Left ventricle myocardium inferior (tissue), 1 donor: Measurements from ENCODE around the gene OTOA. TPM values are rescaled to one million over a fixed set of nuclear protein-coding genes. Genes with fewer than 3 reads are reported as not detected.
"Not testable (repeated sequence)": the region's sequence is repeated elsewhere in the genome, so short reads cannot be mapped to it uniquely, and the experiment has no call there.

ENCODE experiments used
- DNase-seq: peaks from one replicate; pipeline ENCODE4 v3.0.0-alpha.2; 2020
- H3K27ac ChIP-seq: fragments of 200-600 bp; replicated peaks from 2 replicates; pipeline ENCODE4 v1.8.0; 2021
- H3K27me3 ChIP-seq: fragments of 200-600 bp; 2 replicates; pipeline ENCODE4 v1.8.0; 2021; ENCODE audit warnings: low read depth
- H3K36me3 ChIP-seq: fragments of 200-600 bp; 2 replicates; pipeline ENCODE4 v1.8.0; 2021
- H3K4me1 ChIP-seq: fragments of 200-600 bp; 2 replicates; pipeline ENCODE4 v1.8.0; 2021
- H3K4me3 ChIP-seq: fragments of 200-600 bp; 2 replicates; pipeline ENCODE4 v1.8.0; 2021; ENCODE audit warnings: mild to moderate bottlenecking, moderate library complexity
- H3K9me3 ChIP-seq: fragments of 200-600 bp; replicated peaks from 2 replicates; pipeline ENCODE4 v1.8.0; 2021
- CTCF ChIP-seq: fragments of 200-600 bp; IDR thresholded peaks from 2 replicates; pipeline ENCODE4 v1.8.0; 2021; ENCODE audit warnings: antibody characterized with exemption, mild to moderate bottlenecking, borderline replicate concordance
- intact Hi-C: fragments of 100-400 bp; cut with micrococcal nuclease; formaldehyde crosslinking; loops from one replicate; pipeline ENCODE4 v1.11.0; 2022
- total RNA-seq: library from RNA; stranded (reverse); fragmentation: NEBNext Ultra II Directional; extraction: Animal tissue kit (Norgen Biotek cat#: 25700); gene quantifications from one replicate; pipeline ENCODE4 v1.2.1, GENCODE V29; 2021
- donor health status: DM: no; HTN: yes; CAD: no; lungs with severe emphysema.

The OTOA gene
- total RNA-seq, 1 donor from 2014 or later: 0.11 TPM

DNA sequence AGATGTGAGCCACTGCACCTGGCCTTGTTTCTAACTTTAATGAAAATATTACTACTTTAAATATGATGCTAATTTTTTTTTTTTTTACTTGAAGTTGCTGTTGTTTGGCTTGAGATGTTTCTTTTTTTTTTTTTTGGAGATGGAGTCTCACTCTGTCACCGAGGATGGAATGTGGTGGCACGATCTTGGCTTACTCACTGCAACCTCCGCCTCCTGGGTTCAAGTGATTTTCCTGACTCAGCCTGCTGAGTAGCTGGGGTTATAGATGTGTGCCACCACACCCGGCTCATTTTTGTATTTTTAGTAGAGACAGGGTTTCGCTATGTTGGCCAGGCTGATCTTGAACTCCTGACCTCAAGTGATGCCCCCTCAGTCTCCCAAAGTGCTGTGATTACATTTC, 35.0 kb upstream of the OTOA start:
- peaks cover 10% of the 10 kb centered on the region for H3K4me1 ChIP-seq
- H3K36me3 ChIP-seq: peaks cover 37% of the 10 kb centered on the region
- DNase-seq: no peak
- no peaks in the 10 kb centered on the region for H3K27me3 ChIP-seq
- no peak for TF ChIP-seq CTCF
- H3K9me3 ChIP-seq: no peaks in the 10 kb centered on the region
- H3K4me3 ChIP-seq: no peak overlapping the region
- intact Hi-C loops: no loop called here
- no peak overlapping the region for H3K27ac ChIP-seq

DNA sequence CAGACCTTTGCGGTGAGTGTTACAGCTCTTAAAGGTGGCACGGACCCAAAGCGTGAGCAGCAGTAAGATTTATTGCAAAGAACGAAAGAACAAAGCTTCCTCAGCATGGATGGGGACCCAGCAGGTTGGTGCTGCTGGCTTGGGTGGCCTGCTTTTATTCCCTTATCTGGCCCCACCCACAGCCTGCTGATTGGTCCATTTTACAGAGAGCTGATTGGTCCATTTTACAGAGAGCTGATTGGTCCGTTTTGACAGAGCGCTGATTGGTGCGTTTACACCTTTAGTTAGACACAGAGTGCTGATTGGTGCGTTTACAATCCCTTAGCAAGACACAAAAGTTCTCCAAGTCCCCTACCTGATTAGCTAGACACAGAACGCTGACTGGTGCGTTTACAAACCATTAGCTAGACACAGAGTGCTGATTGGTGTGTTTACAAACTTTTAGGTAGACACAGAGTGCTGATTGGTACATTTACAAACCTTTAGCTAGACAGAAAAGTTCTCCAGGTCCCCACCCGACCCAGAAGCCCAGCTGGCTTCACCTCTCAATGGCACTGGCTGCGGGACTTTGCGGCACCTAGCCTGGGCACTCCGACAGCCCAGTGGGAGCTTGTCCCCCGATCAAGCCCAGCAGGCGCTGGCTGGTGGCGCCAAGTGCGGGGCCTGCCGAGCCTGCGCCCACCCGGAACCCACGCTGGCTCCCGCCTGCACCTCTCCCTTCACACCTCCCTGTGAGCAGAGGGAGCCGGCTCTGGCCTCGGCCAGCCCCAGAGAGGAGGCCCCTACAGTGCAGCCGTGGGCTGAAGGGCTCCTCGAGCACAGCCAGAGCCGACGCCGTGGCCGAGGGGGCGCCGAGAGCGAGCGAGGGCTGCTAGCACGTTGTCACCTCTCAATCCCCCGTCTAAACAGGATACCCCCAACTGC, 33.9 kb upstream of the OTOA start:
- H3K4me1 ChIP-seq: peaks cover 10% of the 10 kb centered on the region
- H3K27me3 ChIP-seq, H3K4me3 ChIP-seq, H3K9me3 ChIP-seq, intact Hi-C loops, DNase-seq, H3K27ac ChIP-seq: not testable (repeated sequence)
- peaks cover 29% of the 10 kb centered on the region for H3K36me3 ChIP-seq

GRCh38 chr16:21630866-21631265, 32.9 kb upstream of the OTOA start:
- H3K27me3 ChIP-seq: not testable (repeated sequence)
- H3K36me3 ChIP-seq: peaks cover 19% of the 10 kb centered on the region

DNA sequence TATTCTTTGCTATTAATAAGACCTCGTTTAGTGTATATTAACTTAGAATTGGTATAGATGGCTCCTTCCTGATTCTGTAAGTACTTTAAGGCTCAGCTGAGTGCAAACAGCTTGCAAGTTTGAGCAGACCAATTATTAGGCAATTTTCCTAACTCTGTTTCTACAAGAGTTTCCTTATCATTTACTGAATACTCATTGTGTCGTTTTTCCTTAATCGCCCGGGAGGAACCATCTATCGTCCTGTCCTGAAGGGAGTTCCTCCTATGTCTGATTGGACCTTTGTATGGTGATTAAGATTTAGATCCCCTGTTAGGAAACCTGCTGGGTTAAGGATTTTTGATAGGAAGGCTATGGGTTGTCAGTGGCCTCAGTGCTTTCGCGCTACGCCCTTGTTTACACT, 32.4 kb upstream of the OTOA start:
- H3K4me3 ChIP-seq, H3K27ac ChIP-seq, H3K9me3 ChIP-seq, intact Hi-C loops, DNase-seq, H3K4me1 ChIP-seq, H3K27me3 ChIP-seq: not testable (repeated sequence)
- H3K36me3 ChIP-seq: peaks cover 19% of the 10 kb centered on the region

More at GRCh38 chr16:21630866-21631265, 32.9 kb upstream of the OTOA start:
- H3K27ac ChIP-seq, DNase-seq, intact Hi-C loops, H3K4me3 ChIP-seq, H3K9me3 ChIP-seq: not testable (repeated sequence)
- H3K4me1 ChIP-seq: peaks cover 10% of the 10 kb centered on the region

- intact Hi-C loops, H3K27me3 ChIP-seq, H3K4me3 ChIP-seq, H3K4me1 ChIP-seq, DNase-seq, H3K9me3 ChIP-seq, H3K27ac ChIP-seq: not testable (repeated sequence)
- peaks cover 19% of the 10 kb centered on the region for H3K36me3 ChIP-seq
These were observed 31.7 kb upstream of the OTOA start for GRCh38 chr16:21631951-21632575.

DNA sequence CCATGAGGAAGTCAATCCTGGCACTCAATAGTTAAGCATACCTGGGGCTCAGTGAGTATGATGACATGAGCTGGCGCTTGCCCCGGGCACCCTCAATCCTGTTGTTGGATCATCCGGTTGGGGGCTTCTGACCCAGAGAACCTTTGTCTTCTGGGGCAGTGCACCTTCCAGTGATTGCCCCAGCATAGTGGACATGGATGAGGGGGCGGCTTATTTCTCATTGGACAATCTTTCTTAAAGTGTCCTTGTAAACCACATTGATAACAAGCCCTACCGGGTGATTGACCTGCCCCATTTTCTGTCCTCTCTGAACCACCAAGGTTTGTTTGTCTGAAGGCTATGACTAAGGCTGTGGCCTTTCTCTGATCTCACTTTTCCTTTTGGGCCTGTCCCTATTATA, 29.6 kb upstream of the OTOA start:
- no peaks in the 10 kb centered on the region for H3K4me1 ChIP-seq
- no peak for DNase-seq
- H3K27ac ChIP-seq: no peak overlapping the region
- no peaks in the 10 kb centered on the region for H3K27me3 ChIP-seq
- no peak overlapping the region for H3K4me3 ChIP-seq
- intact Hi-C loops: no loop called here
- H3K36me3 ChIP-seq: peaks cover 12% of the 10 kb centered on the region
- H3K9me3 ChIP-seq: no peaks in the 10 kb centered on the region
- TF ChIP-seq CTCF: no peak

GRCh38 chr16:21635694-21636093, 28.1 kb upstream of the OTOA start:
- H3K27ac ChIP-seq, H3K36me3 ChIP-seq, H3K27me3 ChIP-seq, H3K4me1 ChIP-seq, DNase-seq, intact Hi-C loops, H3K9me3 ChIP-seq, H3K4me3 ChIP-seq: not testable (repeated sequence)
